ENCODE data around the gene PINLYP. TPM values are rescaled to one million over a fixed set of nuclear protein-coding genes. Genes with fewer than 3 reads are reported as not detected.

PINLYP gene
- total and polyA plus RNA-seq, 2 donors from 2014 or later = 14.8 to 41.8 TPM

DNA sequence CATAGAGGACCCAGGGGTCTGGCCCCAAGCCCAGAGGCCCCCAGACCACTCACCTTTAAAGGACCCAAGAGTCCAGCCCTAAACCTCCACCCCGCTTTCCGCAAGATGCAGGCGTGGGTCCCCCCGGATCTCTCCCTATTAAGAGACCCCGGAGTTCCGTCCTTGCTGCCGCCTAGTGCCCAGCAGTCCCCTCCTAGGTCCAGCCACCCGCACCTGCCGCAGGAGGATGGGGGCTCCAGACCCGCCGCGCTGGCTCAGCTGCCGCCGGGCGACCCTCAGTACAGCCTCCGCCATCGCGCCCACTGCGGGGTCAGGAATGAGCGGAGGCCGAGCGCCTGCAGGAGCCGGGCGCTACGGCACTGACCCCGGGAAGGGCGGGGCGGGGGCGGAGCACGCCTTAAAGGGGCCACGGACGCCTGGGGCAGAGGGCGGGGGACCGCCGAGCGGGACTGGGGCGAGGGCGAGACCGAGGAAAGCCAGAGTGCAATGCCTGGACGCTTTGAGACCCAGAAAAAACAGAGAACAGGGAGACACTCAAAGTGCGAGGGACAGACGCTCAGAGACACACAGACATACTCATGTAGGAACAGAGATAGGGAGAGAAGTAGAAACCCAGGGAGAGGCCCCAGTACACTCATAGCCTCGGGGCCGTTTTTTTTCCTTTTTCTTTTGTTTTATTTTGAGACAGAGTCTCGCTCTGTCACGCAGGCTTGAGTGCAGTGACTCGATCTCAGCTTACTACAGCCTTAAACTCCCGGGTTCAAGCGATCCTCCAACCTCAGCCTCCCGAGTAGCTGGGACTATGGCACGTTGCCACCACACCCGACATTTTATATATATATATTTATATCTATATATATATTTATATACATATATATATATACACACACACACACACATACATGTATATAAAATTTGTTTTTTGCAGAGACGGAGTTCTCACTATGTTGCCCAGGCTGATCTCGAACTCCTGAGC, 48.4 kb upstream of the PINLYP start, which contains the start of gene ETHE1:
TSS of gene ETHE1 (minus strand) at position 318 of the 976 bp plus-strand sequence. CDS start at position 294, 24 bp downstream.
- peaks cover 0 to 2% (median 0%) of the 10 kb centered on the region in 3 donors for H3K36me3 ChIP-seq (ENCODE audit: control insufficient read depth in 2 of 3, insufficient read depth in 3 of 3, low read length in 3 of 3)
- peaks cover 0 to 12% (median 10%) of the 10 kb centered on the region in 3 donors for H3K4me1 ChIP-seq (ENCODE audit: control insufficient read depth in 2 of 3, insufficient read depth in 2 of 3, low read depth in 1 of 3, low read length in 3 of 3)
- no peaks in the 10 kb centered on the region for H3K9me3 ChIP-seq (ENCODE audit: control insufficient read depth in 2 of 3, insufficient read depth in 1 of 3, low read length in 3 of 3)
- TF ChIP-seq, protein P1, sequence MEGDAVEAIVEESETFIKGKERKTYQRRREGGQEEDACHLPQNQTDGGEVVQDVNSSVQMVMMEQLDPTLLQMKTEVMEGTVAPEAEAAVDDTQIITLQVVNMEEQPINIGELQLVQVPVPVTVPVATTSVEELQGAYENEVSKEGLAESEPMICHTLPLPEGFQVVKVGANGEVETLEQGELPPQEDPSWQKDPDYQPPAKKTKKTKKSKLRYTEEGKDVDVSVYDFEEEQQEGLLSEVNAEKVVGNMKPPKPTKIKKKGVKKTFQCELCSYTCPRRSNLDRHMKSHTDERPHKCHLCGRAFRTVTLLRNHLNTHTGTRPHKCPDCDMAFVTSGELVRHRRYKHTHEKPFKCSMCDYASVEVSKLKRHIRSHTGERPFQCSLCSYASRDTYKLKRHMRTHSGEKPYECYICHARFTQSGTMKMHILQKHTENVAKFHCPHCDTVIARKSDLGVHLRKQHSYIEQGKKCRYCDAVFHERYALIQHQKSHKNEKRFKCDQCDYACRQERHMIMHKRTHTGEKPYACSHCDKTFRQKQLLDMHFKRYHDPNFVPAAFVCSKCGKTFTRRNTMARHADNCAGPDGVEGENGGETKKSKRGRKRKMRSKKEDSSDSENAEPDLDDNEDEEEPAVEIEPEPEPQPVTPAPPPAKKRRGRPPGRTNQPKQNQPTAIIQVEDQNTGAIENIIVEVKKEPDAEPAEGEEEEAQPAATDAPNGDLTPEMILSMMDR (IDR thresholded peaks at IDR 0.05; ENCODE audit: borderline replicate concordance, extremely low read depth, insufficient read depth) = no peak
- FAIRE-seq (no peak), DNase-seq (peak; percentile 80 to 94 (median 86))
- peak within 1 kb of the TSS; percentile 83 to 89 for H3K27ac ChIP-seq (ENCODE audit: low read depth in 2 of 2, low read length in 2 of 2)
- H3K27me3 ChIP-seq (ENCODE audit: control insufficient read depth, insufficient read depth, low read length) = no peaks in the 10 kb centered on the region
- peak within 1 kb of the TSS; percentile 71 to 90 (median 88) for H3K4me3 ChIP-seq (ENCODE audit: low read length in 3 of 3)
- peak within 1 kb of the TSS; percentile 57 to 90 (median 77) for H3K9ac ChIP-seq (ENCODE audit: low read length in 3 of 3)
- intact Hi-C loops (cut with DNase I) = no loop called here

DNA sequence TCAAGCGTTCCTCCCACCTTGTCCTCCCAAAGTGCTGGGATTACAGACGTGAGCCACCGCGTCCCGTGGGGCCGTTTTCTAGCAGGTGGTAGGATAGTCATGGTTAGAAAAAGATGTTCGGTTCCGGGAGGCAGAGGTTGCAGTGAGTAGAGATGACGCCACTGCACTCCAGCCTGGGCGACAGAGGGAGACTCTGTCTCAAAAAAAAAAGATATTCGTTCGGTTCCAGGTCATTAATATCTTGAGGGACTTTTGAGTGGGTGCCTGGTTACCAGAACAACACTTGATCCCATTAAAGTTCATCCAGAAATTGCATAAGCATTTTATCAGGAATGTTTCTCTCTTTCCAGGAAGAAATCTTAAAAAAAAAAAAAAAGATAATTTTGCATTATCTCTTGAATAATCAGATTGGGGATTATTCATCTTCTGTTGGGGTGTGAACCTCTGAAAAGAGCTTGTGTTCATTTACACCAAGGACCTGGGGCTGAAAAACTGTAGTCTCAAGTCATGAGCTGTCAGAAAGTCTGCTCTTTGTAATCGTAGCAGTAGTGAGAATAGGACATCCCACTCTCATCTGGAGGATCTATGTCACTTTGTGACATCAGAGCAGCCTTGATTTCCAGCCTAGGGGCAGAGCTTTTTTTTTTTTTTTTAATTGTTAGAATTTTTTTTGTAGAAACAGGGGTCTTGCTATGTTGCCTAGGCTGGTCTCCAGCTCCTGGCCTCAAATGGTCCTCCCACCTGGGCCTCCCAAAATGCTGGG, 47.6 kb upstream of the PINLYP start:
- no peak overlapping the region for H3K4me3 ChIP-seq (ENCODE audit: low read length in 3 of 3)
- FAIRE-seq (no peak), DNase-seq (peak; percentile 58 to 83 (median 79))
- peaks cover 0 to 19% (median 16%) of the 10 kb centered on the region in 3 donors for H3K4me1 ChIP-seq (ENCODE audit: control insufficient read depth in 2 of 3, insufficient read depth in 2 of 3, low read depth in 1 of 3, low read length in 3 of 3)
- no peaks in the 10 kb centered on the region for H3K27me3 ChIP-seq (ENCODE audit: control insufficient read depth, insufficient read depth, low read length)
- no peaks in the 10 kb centered on the region for H3K9me3 ChIP-seq (ENCODE audit: control insufficient read depth in 2 of 3, insufficient read depth in 1 of 3, low read length in 3 of 3)
- no peak overlapping the region for H3K9ac ChIP-seq (ENCODE audit: low read length in 3 of 3)
- intact Hi-C loops (cut with DNase I) = no loop called here
- TF ChIP-seq, protein P1 (IDR thresholded peaks at IDR 0.05; ENCODE audit: borderline replicate concordance, extremely low read depth, insufficient read depth) = no peak
- H3K36me3 ChIP-seq (ENCODE audit: control insufficient read depth in 2 of 3, insufficient read depth in 3 of 3, low read length in 3 of 3) = no peaks in the 10 kb centered on the region
- H3K27ac ChIP-seq (ENCODE audit: low read depth in 2 of 2, low read length in 2 of 2) = peak overlapping the region in 1 of 2 donors; percentile 24

- H3K4me1 ChIP-seq (ENCODE audit: control insufficient read depth in 2 of 3, insufficient read depth in 2 of 3, low read depth in 1 of 3, low read length in 3 of 3) = peaks cover 0 to 17% (median 13%) of the 10 kb centered on the region in 3 donors
- peak overlapping the region; percentile 61 to 90 (median 89) for H3K4me3 ChIP-seq (ENCODE audit: low read length in 3 of 3)
- intact Hi-C loops (cut with DNase I) = no loop called here
- no peaks in the 10 kb centered on the region for H3K36me3 ChIP-seq (ENCODE audit: control insufficient read depth in 2 of 3, insufficient read depth in 3 of 3, low read length in 3 of 3)
- H3K9me3 ChIP-seq (ENCODE audit: control insufficient read depth in 2 of 3, insufficient read depth in 1 of 3, low read length in 3 of 3) = no peaks in the 10 kb centered on the region
- TF ChIP-seq, protein P1 (IDR thresholded peaks at IDR 0.05; ENCODE audit: borderline replicate concordance, extremely low read depth, insufficient read depth) = no peak
- FAIRE-seq (no peak), DNase-seq (peak in 1 of 5 donors; percentile 86)
- no peaks in the 10 kb centered on the region for H3K27me3 ChIP-seq (ENCODE audit: control insufficient read depth, insufficient read depth, low read length)
- H3K9ac ChIP-seq (ENCODE audit: low read length in 3 of 3) = peak overlapping the region in 2 of 3 donors; percentile 73 to 88
- peak overlapping the region; percentile 94 to 99 for H3K27ac ChIP-seq (ENCODE audit: low read depth in 2 of 2, low read length in 2 of 2)
Observed at GRCh38 chr19:43532571-43532961, 43.0 kb upstream of the PINLYP start.

Data from kidney (tissue), 14 donors.